PFSK-1 (cell line): Measurements from ENCODE around the gene UBE2Z.

Experiments
- REST ChIP-seq, 2 experiments: IDR thresholded peaks; 2 replicates each; pipeline versions ENCODE4 v1.6.1 to v1.8.0; 2011 to 2012; ENCODE audit warnings: low read depth in 2 of 2, low read length in 2 of 2, control low read depth in 1 of 2, inconsistent platforms in 1 of 2, mild to moderate bottlenecking in 1 of 2, moderate library complexity in 1 of 2; ENCODE audit not compliant: insufficient read depth in 1 of 2
- SIN3A ChIP-seq: IDR thresholded peaks from 2 replicates; pipeline ENCODE4 v1.6.1; 2012; ENCODE audit warnings: mild to moderate bottlenecking, low read length, moderate library complexity, borderline replicate concordance; ENCODE audit not compliant: insufficient read depth
- TAF1 ChIP-seq: IDR thresholded peaks from 2 replicates; pipeline ENCODE4 v1.6.1; 2012; ENCODE audit warnings: low read length, control low read depth, borderline replicate concordance; ENCODE audit not compliant: insufficient read depth

- TF ChIP-seq TAF1 (no peak), SIN3A (no peak), REST (IDR thresholded peaks at IDR 0.05; ENCODE audit: insufficient read depth in 1 of 2, low read depth in 2 of 2, low read length in 2 of 2) (no peak)
Measured at GRCh38 chr17:48873209-48873608, 35.0 kb upstream of the UBE2Z start.
